AG04450 (cell line): ENCODE measurements around the gene IMPDH1. TPM values are rescaled to one million over a fixed set of nuclear protein-coding genes. Genes with fewer than 3 reads are reported as not detected.

Experiments
- CTCF ChIA-PET: fragments of 300-600, 350-600 bp; formaldehyde crosslinking; extraction: SDS; loops from one replicate; lab custom pipeline; 2022; ENCODE audit warnings: antibody characterized with exemption, inconsistent platforms; lab: Charles Lee
- POLR2A ChIA-PET: fragments of 350-600 bp; formaldehyde crosslinking; extraction: SDS; loops from one replicate; lab custom pipeline; 2021; ENCODE audit warnings: antibody characterized with exemption, inconsistent platforms; lab: Yijun Ruan, JAX
- DNase-seq: peaks from one replicate; pipeline ENCODE4 v3.0.0-alpha.2; 2011; ENCODE audit warnings: low read depth, low spot score
- H3K27ac ChIP-seq: one replicate; pipeline ENCODE4 v1.5.1; 2012; ENCODE audit warnings: low read depth, low read length, control low read depth
- H3K27me3 ChIP-seq: one replicate; pipeline ENCODE4 v1.6.0; 2012; ENCODE audit warnings: low read length; ENCODE audit not compliant: control insufficient read depth, insufficient read depth
- H3K4me3 ChIP-seq: 2 replicates; pipeline ENCODE4 v1.5.1; 2011; ENCODE audit warnings: mild to moderate bottlenecking, low read depth, low read length, control low read depth
- H3K9me3 ChIP-seq: 2 replicates; pipeline ENCODE4 v1.5.1; 2012; ENCODE audit warnings: low read length; ENCODE audit not compliant: control insufficient read depth, insufficient read depth
- CTCF ChIP-seq: IDR thresholded peaks from 2 replicates; pipeline ENCODE4 v1.5.1; 2011; ENCODE audit warnings: low read depth, low read length, control low read depth, inconsistent platforms
- polyA plus RNA-seq: library from polyadenylated mRNA; depleted of rRNA; stranded (reverse); fragments of >200 nt; gene quantifications from 2 replicates; pipeline ENCODE4 v1.2.3, GENCODE V29; 2011; rRNA removed
- small RNA-seq: library from RNA; depleted of rRNA; stranded (forward); fragments of <200 nt; gene quantifications from one replicate; pipeline ENCODE3, GENCODE V24; 2012; ENCODE audit warnings: low read depth; ENCODE audit not compliant: insufficient read length

The IMPDH1 gene
- polyA plus RNA-seq, 1 experiment = 43.8 TPM

- Histone ChIP-seq H3K27me3 (peaks cover 16% of the 10 kb centered on the region), H3K9me3 (no peaks in the 10 kb centered on the region), H3K27ac (no peak overlapping the region), H3K4me3 (no peak overlapping the region)
- ChIA-PET CTCF (interaction anchor here (0.7 to 8.5 kb wide), 10 partner anchors 22 to 117 kb away, joined by 3 to 474 read pairs (median 4); no protein-coding TSS in a partner anchor), POLR2A (no interaction called here)
- no peak for TF ChIP-seq CTCF
- DNase-seq = no peak
Measured at GRCh38 chr7:128344431-128344774, 65.4 kb downstream of the IMPDH1 start.

GRCh38 chr7:128343554-128344430 lies 66.0 kb downstream of the IMPDH1 start, which contains the start of gene RBM28:
TSS of gene RBM28 (minus strand) at chr7:128343908. CDS start at chr7:128343793, 115 bp downstream.
- Histone ChIP-seq H3K4me3 (peak within 1 kb of the TSS; percentile 87), H3K27me3 (peaks cover 11% of the 10 kb centered on the region), H3K27ac (peak within 1 kb of the TSS; percentile 92), H3K9me3 (no peaks in the 10 kb centered on the region)
- peak; percentile 78 for DNase-seq
- POLR2A ChIA-PET = interaction anchor here (0.6 kb wide), 2 partner anchors 15 to 107 kb away, joined by 3 read pairs; no protein-coding TSS in a partner anchor
- no peak for TF ChIP-seq CTCF
- CTCF ChIA-PET = interaction anchor here (0.6 to 8.5 kb wide), 9 partner anchors 21 to 118 kb away, joined by 3 to 474 read pairs (median 5); no protein-coding TSS in a partner anchor

Small RNA genes within 50 kb of the gene (small RNA-seq; reads per million reads assigned to genes)
- gene AC010655.1 (not detected), gene RNU7-27P (not detected), gene RNU7-54P (not detected)

Other genes with a start within 250 kb of the IMPDH1 start
- not detected in 2 replicates for gene LEP, start 168.7 kb downstream of the IMPDH1 start, polyA plus RNA-seq
- gene RBM28, start 66.1 kb downstream of the IMPDH1 start, polyA plus RNA-seq = 18.8 and 19.0 TPM in 2 replicates
- not detected in 2 replicates for gene PRRT4, start 48.3 kb downstream of the IMPDH1 start, polyA plus RNA-seq
- 15.9 and 17.8 TPM in 2 replicates for gene HILPDA, start 45.9 kb upstream of the IMPDH1 start, polyA plus RNA-seq
- 22.1 and 25.9 TPM in 2 replicates for gene METTL2B, start 66.8 kb upstream of the IMPDH1 start, polyA plus RNA-seq